ENCODE measurements around the gene ADGRG2. TPM values are rescaled to one million over a fixed set of nuclear protein-coding genes. Genes with fewer than 3 reads are reported as not detected.
"Not testable (repeated sequence)": the region's sequence is repeated elsewhere in the genome, so short reads cannot be mapped to it uniquely, and the experiment has no call there.

Gene ADGRG2
- total and polyA plus RNA-seq, 2 experiments from 2014 or later: 2.1 to 4.5 TPM

- 88% methylated on average over 2 of the region's 2 CpGs for WGBS (ENCODE audit: low lambda C conversion rate, missing lambda C conversion rate)
- no peaks in the 10 kb centered on the region for H3K9me3 ChIP-seq (ENCODE audit: low read depth)
- TF ChIP-seq CTCF (IDR thresholded peaks at IDR 0.05; ENCODE audit: poor library complexity) (no peak), EZH2phosphoT487 (IDR thresholded peaks at IDR 0.05; ENCODE audit: low read depth, severe bottlenecking, unreplicated experiment) (no peak), EZH2 (IDR thresholded peaks at IDR 0.05; ENCODE audit: borderline replicate concordance) (no peak)
- H3K4me1 ChIP-seq (ENCODE audit: insufficient read depth): no peaks in the 10 kb centered on the region
- no peak for DNase-seq (ENCODE audit: low spot score)
- H2AFZ ChIP-seq: no peak overlapping the region
- no peak overlapping the region for H3K4me2 ChIP-seq
- H3K4me3 ChIP-seq: no peak overlapping the region
- no peak overlapping the region for H3K27ac ChIP-seq
- H3K36me3 ChIP-seq (replicated peaks; ENCODE audit: insufficient read depth, low read depth): no peaks in the 10 kb centered on the region
- no peaks in the 10 kb centered on the region for H3K79me2 ChIP-seq
- no peaks in the 10 kb centered on the region for H4K20me1 ChIP-seq (ENCODE audit: insufficient read depth, poor library complexity, severe bottlenecking)
- H3K9me2 ChIP-seq (replicated peaks; ENCODE audit: insufficient read depth): no peaks in the 10 kb centered on the region
- no peaks in the 10 kb centered on the region for H3K27me3 ChIP-seq
These were observed 102.3 kb downstream of the ADGRG2 start for GRCh38 chrX:19019996-19020395.

- WGBS (ENCODE audit: low lambda C conversion rate, missing lambda C conversion rate): 52% methylated on average over 3 of the region's 3 CpGs
These were observed 105.0 kb downstream of the ADGRG2 start for GRCh38 chrX:19017271-19017670.

GRCh38 chrX:19016614-19017013 lies 105.7 kb downstream of the ADGRG2 start:
- H3K9me2 ChIP-seq (replicated peaks; ENCODE audit: insufficient read depth); H3K4me3 ChIP-seq; DNase-seq (ENCODE audit: low spot score); H3K4me2 ChIP-seq; H3K27ac ChIP-seq; H3K9me3 ChIP-seq (ENCODE audit: low read depth); H3K27me3 ChIP-seq; H2AFZ ChIP-seq; H4K20me1 ChIP-seq (ENCODE audit: insufficient read depth, poor library complexity, severe bottlenecking); H3K79me2 ChIP-seq; H3K4me1 ChIP-seq (ENCODE audit: insufficient read depth); H3K36me3 ChIP-seq (replicated peaks; ENCODE audit: insufficient read depth, low read depth): not testable (repeated sequence)
- 91% methylated on average over 8 of the region's 8 CpGs for WGBS (ENCODE audit: low lambda C conversion rate, missing lambda C conversion rate)

More at GRCh38 chrX:19017271-19017670, 105.0 kb downstream of the ADGRG2 start:
- H3K9me3 ChIP-seq (ENCODE audit: low read depth): no peaks in the 10 kb centered on the region
- H3K4me1 ChIP-seq (ENCODE audit: insufficient read depth): no peaks in the 10 kb centered on the region
- H4K20me1 ChIP-seq (ENCODE audit: insufficient read depth, poor library complexity, severe bottlenecking): no peaks in the 10 kb centered on the region
- TF ChIP-seq EZH2phosphoT487 (IDR thresholded peaks at IDR 0.05; ENCODE audit: low read depth, severe bottlenecking, unreplicated experiment) (no peak), CTCF (IDR thresholded peaks at IDR 0.05; ENCODE audit: poor library complexity) (peak; percentile 44), EZH2 (IDR thresholded peaks at IDR 0.05; ENCODE audit: borderline replicate concordance) (no peak)
- no peak overlapping the region for H2AFZ ChIP-seq
- DNase-seq (ENCODE audit: low spot score): peak; percentile 28
- H3K4me3 ChIP-seq: no peak overlapping the region
- no peak overlapping the region for H3K27ac ChIP-seq
- no peaks in the 10 kb centered on the region for H3K27me3 ChIP-seq
- H3K79me2 ChIP-seq: no peaks in the 10 kb centered on the region
- no peak overlapping the region for H3K4me2 ChIP-seq
- H3K9me2 ChIP-seq (replicated peaks; ENCODE audit: insufficient read depth): no peaks in the 10 kb centered on the region
- no peaks in the 10 kb centered on the region for H3K36me3 ChIP-seq (replicated peaks; ENCODE audit: insufficient read depth, low read depth)

DNA sequence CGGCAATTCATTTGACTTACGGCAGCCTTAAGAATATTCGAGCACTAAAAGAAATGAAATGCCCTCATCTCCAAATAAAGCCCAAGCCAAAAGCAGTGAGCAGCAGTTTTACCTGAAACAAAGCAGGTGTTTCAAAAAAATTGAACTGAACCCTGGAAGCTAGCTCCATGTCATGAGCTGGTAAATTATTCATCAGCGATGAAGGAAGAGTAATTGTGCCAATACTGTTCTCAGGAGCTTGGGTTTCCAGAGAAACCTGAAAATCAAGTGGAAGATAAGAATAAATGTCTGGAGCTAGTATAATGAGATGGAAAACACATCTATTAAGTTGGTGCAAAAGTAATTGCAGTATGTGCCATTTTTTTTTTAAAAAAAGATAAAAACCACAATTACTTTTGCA lies 114.4 kb downstream of the ADGRG2 start:
- Histone ChIP-seq H3K79me2 (no peaks in the 10 kb centered on the region), H3K4me3 (no peak overlapping the region), H3K9me3 (ENCODE audit: low read depth) (no peaks in the 10 kb centered on the region), H2AFZ (no peak overlapping the region), H3K27ac (no peak overlapping the region), H3K36me3 (replicated peaks; ENCODE audit: insufficient read depth, low read depth) (no peaks in the 10 kb centered on the region), H4K20me1 (ENCODE audit: insufficient read depth, poor library complexity, severe bottlenecking) (no peaks in the 10 kb centered on the region), H3K4me2 (no peak overlapping the region), H3K27me3 (no peaks in the 10 kb centered on the region), H3K9me2 (replicated peaks; ENCODE audit: insufficient read depth) (no peaks in the 10 kb centered on the region), H3K4me1 (ENCODE audit: insufficient read depth) (no peaks in the 10 kb centered on the region)
- 87% methylated on average over 4 of the region's 4 CpGs for WGBS (ENCODE audit: low lambda C conversion rate, missing lambda C conversion rate)
- TF ChIP-seq CTCF (IDR thresholded peaks at IDR 0.05; ENCODE audit: poor library complexity) (no peak), EZH2 (IDR thresholded peaks at IDR 0.05; ENCODE audit: borderline replicate concordance) (no peak), EZH2phosphoT487 (IDR thresholded peaks at IDR 0.05; ENCODE audit: low read depth, severe bottlenecking, unreplicated experiment) (no peak)
- no peak for DNase-seq (ENCODE audit: low spot score)
